Lung (tissue), 12 donors: ENCODE measurements around the gene RTTN. TPM values are rescaled to one million over a fixed set of nuclear protein-coding genes. Genes with fewer than 3 reads are reported as not detected.

Source experiments
- ATAC-seq: fragments of 200-7000 bp; cut with Tn5 transposase; one replicate; pipeline ENCODE4 v1.9.1; 2020; ENCODE audit warnings: moderate number of reproducible peaks; ENCODE audit not compliant: insufficient read depth, low FRiP score
- DNase-seq, 3 donors: peaks; one replicate each; pipeline ENCODE4 v3.0.0-alpha.2; 2013 to 2017
- H3K27ac ChIP-seq, 2 donors: one replicate each; pipeline ENCODE4 v1.5.1; 2013; ENCODE audit warnings: mild to moderate bottlenecking in 2 of 2, moderate library complexity in 2 of 2, control low read depth in 1 of 2, inconsistent platforms in 1 of 2, low read depth in 1 of 2, low read length in 1 of 2
- H3K27me3 ChIP-seq, 3 donors: one replicate each; pipeline ENCODE4 v1.5.1; 2013; ENCODE audit warnings: low read length in 2 of 3; ENCODE audit not compliant: control insufficient read depth in 3 of 3, insufficient read depth in 3 of 3
- H3K36me3 ChIP-seq, 4 donors: one replicate each; pipeline ENCODE4 v1.5.1; 2013; ENCODE audit warnings: low read length in 4 of 4, mild to moderate bottlenecking in 1 of 4, moderate library complexity in 1 of 4; ENCODE audit not compliant: control insufficient read depth in 4 of 4, insufficient read depth in 4 of 4
- H3K4me1 ChIP-seq, 5 donors: one replicate each; pipeline ENCODE4 v1.5.1; 2013; ENCODE audit warnings: low read length in 5 of 5, mild to moderate bottlenecking in 2 of 5, moderate library complexity in 1 of 5; ENCODE audit not compliant: control insufficient read depth in 5 of 5, insufficient read depth in 5 of 5
- H3K4me3 ChIP-seq: one replicate; pipeline ENCODE4 v1.5.1; 2013; ENCODE audit warnings: mild to moderate bottlenecking, control low read depth, moderate library complexity
- H3K9ac ChIP-seq, 2 donors: one replicate each; pipeline ENCODE4 v1.5.1; 2013; ENCODE audit warnings: low read length in 2 of 2, control low read depth in 1 of 2; ENCODE audit not compliant: insufficient read depth in 1 of 2
- H3K9me3 ChIP-seq, 4 donors: one replicate each; pipeline ENCODE4 v1.5.1; 2013; ENCODE audit warnings: low read length in 3 of 4, mild to moderate bottlenecking in 1 of 4, moderate library complexity in 1 of 4; ENCODE audit not compliant: control insufficient read depth in 4 of 4, insufficient read depth in 3 of 4
- CTCF ChIP-seq: IDR thresholded peaks from 2 replicates; pipeline ENCODE4 v1.5.1; 2012; ENCODE audit warnings: mild to moderate bottlenecking; ENCODE audit errors: control extremely low read depth, extremely low read depth
- WGBS, 2 donors: extraction: QIAGEN DNeasy Blood & Tissue Kit; methylation state at CpG; one replicate each; pipeline ENCODE4 v1.1.7; 2013; 5-methylcytosine and 5-hydroxymethylcytosine counted together
- polyA plus RNA-seq, 2 donors: library from polyadenylated mRNA; stranded (reverse); fragments of 200-250 nt; gene quantifications; one replicate each; pipeline ENCODE4 v1.2.1, GENCODE V29; 2013
- total RNA-seq, 2 donors: library from RNA; depleted of rRNA in 1 of 2; stranded (reverse); fragments of >200 nt in 1 of 2; gene quantifications; one replicate each; pipeline ENCODE4 v1.2.1, GENCODE V29; 2014 to 2021
- donor health status: control.
- donor health status: control.
- donor health status: Bipolar disorder and iron deficiency.
- donor health status: healthy.
- donor health status: DM: yes; HTN: yes; CAD: no.

The RTTN gene
- total and polyA plus RNA-seq, 4 donors: 2.1 to 50.8 (median 9.2) TPM

DNA sequence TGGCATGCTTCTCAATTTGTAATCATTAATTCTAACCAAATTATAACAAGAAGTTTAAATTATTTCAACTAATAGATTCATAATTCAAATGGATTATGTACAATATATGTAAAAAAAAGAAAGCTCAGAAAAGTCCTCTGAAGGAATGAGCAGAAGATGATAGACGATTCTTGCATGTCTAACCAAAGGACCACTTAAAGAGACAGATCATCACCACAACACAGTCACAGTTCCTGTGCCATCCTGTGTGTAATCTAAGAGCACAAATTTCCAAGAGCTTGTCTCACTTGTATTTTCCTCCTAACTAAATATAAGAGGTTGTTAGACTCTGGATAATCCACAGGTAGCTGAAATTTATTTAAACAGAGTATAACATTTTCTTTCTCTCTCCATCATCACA lies 135.5 kb downstream of the RTTN start:
- ATAC-seq: no peak
- WGBS, 2 donors: 78 to 83% methylated on average over 1 of the region's 1 CpG
- Histone ChIP-seq H3K9ac (no peak overlapping the region), H3K4me3 (no peak overlapping the region), H3K27me3 (no peaks in the 10 kb centered on the region), H3K4me1 (peaks cover 0 to 3% (median 0%) of the 10 kb centered on the region in 5 donors), H3K27ac (no peak overlapping the region), H3K36me3 (peaks cover 0 to 4% (median 0%) of the 10 kb centered on the region in 4 donors), H3K9me3 (no peaks in the 10 kb centered on the region)
- TF ChIP-seq CTCF: no peak
- DNase-seq: no peak

DNA sequence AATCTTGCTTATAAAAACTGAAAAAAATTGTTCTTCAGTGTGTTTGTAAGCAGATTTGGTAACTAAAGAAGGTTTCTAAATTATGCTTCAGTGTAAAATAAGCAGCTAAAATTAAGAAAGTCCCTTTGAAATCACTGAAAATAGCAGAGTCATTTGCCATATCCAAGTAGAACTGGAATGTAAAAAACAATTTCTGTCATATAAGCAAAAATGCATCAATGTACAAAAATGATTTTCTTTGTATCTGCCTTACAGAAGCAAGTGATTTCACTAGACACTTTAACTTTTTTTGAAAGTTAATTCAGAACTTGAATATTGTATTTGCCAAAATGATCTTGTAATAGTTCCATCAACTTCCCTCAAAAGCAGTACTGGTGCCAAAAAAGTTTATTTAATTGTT lies 136.1 kb downstream of the RTTN start:
- Histone ChIP-seq H3K9ac (no peak overlapping the region), H3K4me1 (peaks cover 0 to 3% (median 0%) of the 10 kb centered on the region in 5 donors), H3K27me3 (no peaks in the 10 kb centered on the region), H3K4me3 (no peak overlapping the region), H3K27ac (no peak overlapping the region), H3K9me3 (no peaks in the 10 kb centered on the region), H3K36me3 (peaks cover 0 to 6% (median under 1%) of the 10 kb centered on the region in 4 donors)
- DNase-seq (no peak), ATAC-seq (no peak)
- TF ChIP-seq CTCF: no peak

- DNase-seq (no peak), ATAC-seq (no peak)
- H3K27me3 ChIP-seq: no peaks in the 10 kb centered on the region
- H3K4me1 ChIP-seq: peaks cover 0 to 3% (median 0%) of the 10 kb centered on the region in 5 donors
- no peak overlapping the region for H3K9ac ChIP-seq
- H3K36me3 ChIP-seq: peaks cover 0 to 7% (median under 1%) of the 10 kb centered on the region in 4 donors
- H3K27ac ChIP-seq: no peak overlapping the region
- H3K4me3 ChIP-seq: no peak overlapping the region
- TF ChIP-seq CTCF: no peak
- H3K9me3 ChIP-seq: no peaks in the 10 kb centered on the region
These were observed 136.5 kb downstream of the RTTN start for GRCh38 chr18:70068981-70069380.

DNA sequence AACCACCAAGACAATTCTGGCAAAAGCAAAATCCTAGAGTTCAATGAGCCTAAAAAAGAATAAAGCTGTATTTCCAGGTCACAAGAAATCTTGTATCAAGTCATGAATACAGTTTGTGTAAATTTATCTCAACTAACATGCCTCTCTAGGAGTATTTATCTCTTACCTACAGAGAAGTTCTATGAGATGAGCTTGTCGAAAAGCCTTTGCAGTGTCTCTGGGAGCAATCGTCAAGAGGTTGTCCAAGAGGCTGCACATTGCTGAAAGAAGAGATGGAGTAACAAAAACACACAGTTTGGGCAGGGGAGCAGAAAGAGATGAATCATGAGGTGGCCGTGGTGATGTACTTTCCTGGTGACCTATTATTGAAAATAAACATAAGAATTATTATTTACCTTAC lies 145.8 kb downstream of the RTTN start:
- H3K36me3 ChIP-seq: peaks cover 0 to 20% (median 6%) of the 10 kb centered on the region in 4 donors
- TF ChIP-seq CTCF: no peak

More for the DNA sequence above, 145.8 kb downstream of the RTTN start:
- H3K4me1 ChIP-seq: no peaks in the 10 kb centered on the region
- no peak overlapping the region for H3K9ac ChIP-seq
- H3K27ac ChIP-seq: no peak overlapping the region
- no peak overlapping the region for H3K4me3 ChIP-seq
- DNase-seq: no peak
- 97% methylated on average over 3 of the region's 3 CpGs for WGBS, 2 donors
- ATAC-seq: no peak
- H3K9me3 ChIP-seq: peaks cover 0 to 1% (median 0%) of the 10 kb centered on the region in 4 donors
- H3K27me3 ChIP-seq: no peaks in the 10 kb centered on the region
